ENCODE measurements around the gene MRPL16. TPM values are rescaled to one million over a fixed set of nuclear protein-coding genes. Genes with fewer than 3 reads are reported as not detected.

Gene MRPL16
- total RNA-seq, 2 experiments from 2014 or later = 76.4 to 78.7 TPM

GRCh38 chr11:59812220-59812619 is 1.6 kb upstream of the MRPL16 start:
- DNase-seq = no peak
- no peak overlapping the region for H3K4me3 Mint-ChIP-seq
- H3K9me3 Mint-ChIP-seq = no peaks in the 10 kb centered on the region
- no peaks in the 10 kb centered on the region for H3K27me3 Mint-ChIP-seq
- ATAC-seq = no peak
- peaks cover 6% of the 10 kb centered on the region for H3K36me3 Mint-ChIP-seq (ENCODE audit: low read depth)
- intact Hi-C loops (cut with micrococcal nuclease) = no loop called here
- no peak overlapping the region for H3K27ac Mint-ChIP-seq
- POLR2A ChIA-PET = no interaction called here
- H3K4me1 Mint-ChIP-seq (ENCODE audit: low read depth) = peaks cover 15% of the 10 kb centered on the region
- TF ChIP-seq, protein P1, sequence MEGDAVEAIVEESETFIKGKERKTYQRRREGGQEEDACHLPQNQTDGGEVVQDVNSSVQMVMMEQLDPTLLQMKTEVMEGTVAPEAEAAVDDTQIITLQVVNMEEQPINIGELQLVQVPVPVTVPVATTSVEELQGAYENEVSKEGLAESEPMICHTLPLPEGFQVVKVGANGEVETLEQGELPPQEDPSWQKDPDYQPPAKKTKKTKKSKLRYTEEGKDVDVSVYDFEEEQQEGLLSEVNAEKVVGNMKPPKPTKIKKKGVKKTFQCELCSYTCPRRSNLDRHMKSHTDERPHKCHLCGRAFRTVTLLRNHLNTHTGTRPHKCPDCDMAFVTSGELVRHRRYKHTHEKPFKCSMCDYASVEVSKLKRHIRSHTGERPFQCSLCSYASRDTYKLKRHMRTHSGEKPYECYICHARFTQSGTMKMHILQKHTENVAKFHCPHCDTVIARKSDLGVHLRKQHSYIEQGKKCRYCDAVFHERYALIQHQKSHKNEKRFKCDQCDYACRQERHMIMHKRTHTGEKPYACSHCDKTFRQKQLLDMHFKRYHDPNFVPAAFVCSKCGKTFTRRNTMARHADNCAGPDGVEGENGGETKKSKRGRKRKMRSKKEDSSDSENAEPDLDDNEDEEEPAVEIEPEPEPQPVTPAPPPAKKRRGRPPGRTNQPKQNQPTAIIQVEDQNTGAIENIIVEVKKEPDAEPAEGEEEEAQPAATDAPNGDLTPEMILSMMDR (IDR thresholded peaks at IDR 0.05) = no peak
- CTCF ChIA-PET = interaction anchor here (2.9 kb wide), 1 partner anchor 107 kb away, joined by 10 read pairs; no protein-coding TSS in a partner anchor

GRCh38 chr11:59810911-59811259 is 307 bp upstream of the MRPL16 start:
- peaks cover 15% of the 10 kb centered on the region for H3K4me1 Mint-ChIP-seq (ENCODE audit: low read depth)
- ATAC-seq (no peak), DNase-seq (no peak)
- H3K27me3 Mint-ChIP-seq = no peaks in the 10 kb centered on the region
- peak overlapping the region; percentile 91 for H3K27ac Mint-ChIP-seq
- TF ChIP-seq, protein P1 (IDR thresholded peaks at IDR 0.05) = no peak
- ChIA-PET CTCF (interaction anchor here (0.6 to 3.9 kb wide), 5 partner anchors 10 to 194 kb away, joined by 3 to 28 read pairs (median 4); partner anchors contain the start of gene STX3), POLR2A (interaction anchor here (1.5 to 2.7 kb wide), 3 partner anchors 9 to 140 kb away, joined by 3 to 14 read pairs (median 5); partner anchors contain the start of gene STX3)
- H3K36me3 Mint-ChIP-seq (ENCODE audit: low read depth) = peaks cover 15% of the 10 kb centered on the region
- peak overlapping the region; percentile 92 for H3K4me3 Mint-ChIP-seq
- intact Hi-C loops (cut with micrococcal nuclease) = no loop called here
- no peaks in the 10 kb centered on the region for H3K9me3 Mint-ChIP-seq

- H3K36me3 Mint-ChIP-seq (ENCODE audit: low read depth) = peaks cover 21% of the 10 kb centered on the region
- ChIA-PET POLR2A (no interaction called here), CTCF (interaction anchor here (1.2 to 3.9 kb wide), 3 partner anchors 52 to 72 kb away, joined by 3 to 28 read pairs (median 20); partner anchors contain the start of gene STX3)
Measured at GRCh38 chr11:59807047-59807610, 3.4 kb downstream of the MRPL16 start.

GRCh38 chr11:59804061-59804460 is 6.5 kb downstream of the MRPL16 start:
- intact Hi-C loops (cut with micrococcal nuclease) = loop anchor here (10.0 kb wide), 2 partner anchors 129 to 259 kb away; no protein-coding TSS in a partner anchor
- H3K4me3 Mint-ChIP-seq = no peak overlapping the region
- no peak for ATAC-seq
- H3K27me3 Mint-ChIP-seq = no peaks in the 10 kb centered on the region
- peaks cover 17% of the 10 kb centered on the region for H3K36me3 Mint-ChIP-seq (ENCODE audit: low read depth)
- ChIA-PET CTCF (interaction anchor here (5.2 kb wide), 1 partner anchor 49 kb away, joined by 92 read pairs; the partner anchor contains the start of gene STX3), POLR2A (interaction anchor here (0.7 kb wide), 1 partner anchor 48 kb away, joined by 3 read pairs; the partner anchor contains the start of gene STX3)
- H3K9me3 Mint-ChIP-seq = no peaks in the 10 kb centered on the region
- peaks cover 3% of the 10 kb centered on the region for H3K4me1 Mint-ChIP-seq (ENCODE audit: low read depth)
- DNase-seq = no peak
- TF ChIP-seq, protein P1 (IDR thresholded peaks at IDR 0.05) = no peak
- no peak overlapping the region for H3K27ac Mint-ChIP-seq

More at GRCh38 chr11:59807047-59807610, 3.4 kb downstream of the MRPL16 start:
- H3K9me3 Mint-ChIP-seq = no peaks in the 10 kb centered on the region
- TF ChIP-seq, protein P1 (IDR thresholded peaks at IDR 0.05) = no peak
- no peak for ATAC-seq
- H3K27ac Mint-ChIP-seq = peak overlapping the region; percentile 57
- no peak overlapping the region for H3K4me3 Mint-ChIP-seq
- intact Hi-C loops (cut with micrococcal nuclease) = loop anchor here (10.0 kb wide), 2 partner anchors 132 to 262 kb away; no protein-coding TSS in a partner anchor
- H3K4me1 Mint-ChIP-seq (ENCODE audit: low read depth) = peaks cover 10% of the 10 kb centered on the region
- no peak for DNase-seq
- H3K27me3 Mint-ChIP-seq = no peaks in the 10 kb centered on the region

- H3K9me3 Mint-ChIP-seq = no peaks in the 10 kb centered on the region
- no peaks in the 10 kb centered on the region for H3K27me3 Mint-ChIP-seq
- H3K4me3 Mint-ChIP-seq = no peak overlapping the region
- ATAC-seq (peak; percentile 69), DNase-seq (peak; percentile 54)
- no peak overlapping the region for H3K27ac Mint-ChIP-seq
- intact Hi-C loops (cut with micrococcal nuclease) = loop anchor here (1.0 to 10.0 kb wide), 3 partner anchors 48 to 258 kb away; no protein-coding TSS in a partner anchor
- CTCF ChIA-PET = interaction anchor here (0.9 to 5.2 kb wide), 5 partner anchors 20 to 265 kb away, joined by 3 to 92 read pairs (median 7); partner anchors contain the start of gene STX3
- POLR2A ChIA-PET = interaction anchor here (1.0 kb wide), 1 partner anchor 25 kb away, joined by 4 read pairs; no protein-coding TSS in a partner anchor
- H3K36me3 Mint-ChIP-seq (ENCODE audit: low read depth) = peaks cover 17% of the 10 kb centered on the region
- no peaks in the 10 kb centered on the region for H3K4me1 Mint-ChIP-seq (ENCODE audit: low read depth)
- TF ChIP-seq, protein P1 (IDR thresholded peaks at IDR 0.05) = peak; percentile 73
Measured at GRCh38 chr11:59802639-59803176, 7.9 kb downstream of the MRPL16 start.

Data from activated CD8-positive, alpha-beta T cell treated with anti-CD3 and anti-CD28 coated beads for 36 hours (primary cell).